Measurements from ENCODE around the gene AUH.

Gene AUH

GRCh38 chr9:91186632-91187108 lies 175.0 kb downstream of the AUH start:
- DNase-seq (ENCODE audit: low read depth), result no peak
- H3K4me3 ChIP-seq (ENCODE audit: low read depth, low read length), result no peak overlapping the region
- no peak for TF ChIP-seq CTCF (IDR thresholded peaks at IDR 0.05; ENCODE audit: insufficient read depth, low read depth, low read length, missing control alignments)

GRCh38 chr9:91185193-91185886 lies 176.4 kb downstream of the AUH start:
- no peak for TF ChIP-seq CTCF (IDR thresholded peaks at IDR 0.05; ENCODE audit: insufficient read depth, low read depth, low read length, missing control alignments)
- no peak for DNase-seq (ENCODE audit: low read depth)
- no peak overlapping the region for H3K4me3 ChIP-seq (ENCODE audit: low read depth, low read length)

GRCh38 chr9:91182429-91183225 lies 179.1 kb downstream of the AUH start:
- DNase-seq (ENCODE audit: low read depth), result no peak
- no peak for TF ChIP-seq CTCF (IDR thresholded peaks at IDR 0.05; ENCODE audit: insufficient read depth, low read depth, low read length, missing control alignments)
- no peak overlapping the region for H3K4me3 ChIP-seq (ENCODE audit: low read depth, low read length)

- no peak overlapping the region for H3K4me3 ChIP-seq (ENCODE audit: low read depth, low read length)
- TF ChIP-seq CTCF (IDR thresholded peaks at IDR 0.05; ENCODE audit: insufficient read depth, low read depth, low read length, missing control alignments), result no peak
These were observed 180.2 kb downstream of the AUH start for GRCh38 chr9:91181541-91181940.

GRCh38 chr9:91180930-91181268 lies 180.8 kb downstream of the AUH start:
- no peak for DNase-seq (ENCODE audit: low read depth)
- no peak overlapping the region for H3K4me3 ChIP-seq (ENCODE audit: low read depth, low read length)
- TF ChIP-seq CTCF (IDR thresholded peaks at IDR 0.05; ENCODE audit: insufficient read depth, low read depth, low read length, missing control alignments), result no peak

More at GRCh38 chr9:91181541-91181940, 180.2 kb downstream of the AUH start:
- DNase-seq (ENCODE audit: low read depth), result no peak

- no peak for DNase-seq (ENCODE audit: low read depth)
These were observed 181.3 kb downstream of the AUH start for GRCh38 chr9:91180240-91180929.

More at GRCh38 chr9:91180240-91180929, 181.3 kb downstream of the AUH start:
- TF ChIP-seq CTCF (IDR thresholded peaks at IDR 0.05; ENCODE audit: insufficient read depth, low read depth, low read length, missing control alignments), result no peak
- no peak overlapping the region for H3K4me3 ChIP-seq (ENCODE audit: low read depth, low read length)

Measured in GM12865 (cell line).